ENCODE measurements around the gene VASN.

Gene VASN

GRCh38 chr16:4381072-4381934 lies 9.7 kb downstream of the VASN start:
- no peak overlapping the region for H3K27ac Mint-ChIP-seq
- H3K9me3 Mint-ChIP-seq (ENCODE audit: low read depth) = no peaks in the 10 kb centered on the region
- H3K4me3 Mint-ChIP-seq = no peak overlapping the region
- H3K27me3 Mint-ChIP-seq = no peaks in the 10 kb centered on the region
- H3K4me1 Mint-ChIP-seq (ENCODE audit: low read depth) = peaks cover 3% of the 10 kb centered on the region
- H3K36me3 Mint-ChIP-seq = no peaks in the 10 kb centered on the region

- H3K4me3 Mint-ChIP-seq = no peak overlapping the region
- no peaks in the 10 kb centered on the region for H3K9me3 Mint-ChIP-seq (ENCODE audit: low read depth)
- H3K4me1 Mint-ChIP-seq (ENCODE audit: low read depth) = peaks cover 3% of the 10 kb centered on the region
- H3K27me3 Mint-ChIP-seq = no peaks in the 10 kb centered on the region
- H3K27ac Mint-ChIP-seq = no peak overlapping the region
- H3K36me3 Mint-ChIP-seq = no peaks in the 10 kb centered on the region
Observed at GRCh38 chr16:4381935-4382794, 10.5 kb downstream of the VASN start.

- H3K4me1 Mint-ChIP-seq (ENCODE audit: low read depth) = peaks cover under 1% of the 10 kb centered on the region
- no peak overlapping the region for H3K4me3 Mint-ChIP-seq
- H3K36me3 Mint-ChIP-seq = no peaks in the 10 kb centered on the region
- no peaks in the 10 kb centered on the region for H3K27me3 Mint-ChIP-seq
- no peak overlapping the region for H3K27ac Mint-ChIP-seq
- no peaks in the 10 kb centered on the region for H3K9me3 Mint-ChIP-seq (ENCODE audit: low read depth)
Observed at GRCh38 chr16:4382795-4383357, 11.2 kb downstream of the VASN start.

GRCh38 chr16:4383591-4384444 lies 12.2 kb downstream of the VASN start:
- Mint-ChIP-seq H3K27me3 (no peaks in the 10 kb centered on the region), H3K4me3 (no peak overlapping the region), H3K4me1 (ENCODE audit: low read depth) (no peaks in the 10 kb centered on the region), H3K27ac (no peak overlapping the region), H3K9me3 (ENCODE audit: low read depth) (no peaks in the 10 kb centered on the region), H3K36me3 (no peaks in the 10 kb centered on the region)

GRCh38 chr16:4384509-4384942 lies 12.9 kb downstream of the VASN start:
- no peak overlapping the region for H3K27ac Mint-ChIP-seq
- no peaks in the 10 kb centered on the region for H3K27me3 Mint-ChIP-seq
- H3K4me1 Mint-ChIP-seq (ENCODE audit: low read depth) = no peaks in the 10 kb centered on the region
- H3K36me3 Mint-ChIP-seq = no peaks in the 10 kb centered on the region
- no peak overlapping the region for H3K4me3 Mint-ChIP-seq
- no peaks in the 10 kb centered on the region for H3K9me3 Mint-ChIP-seq (ENCODE audit: low read depth)

- Mint-ChIP-seq H3K9me3 (ENCODE audit: low read depth) (no peaks in the 10 kb centered on the region), H3K4me3 (no peak overlapping the region), H3K27ac (no peak overlapping the region), H3K36me3 (no peaks in the 10 kb centered on the region), H3K27me3 (no peaks in the 10 kb centered on the region), H3K4me1 (ENCODE audit: low read depth) (no peaks in the 10 kb centered on the region)
Observed at GRCh38 chr16:4385066-4385788, 13.6 kb downstream of the VASN start.

- H3K4me1 Mint-ChIP-seq (ENCODE audit: low read depth) = no peaks in the 10 kb centered on the region
- H3K4me3 Mint-ChIP-seq = no peak overlapping the region
- no peaks in the 10 kb centered on the region for H3K27me3 Mint-ChIP-seq
- no peaks in the 10 kb centered on the region for H3K36me3 Mint-ChIP-seq
- H3K27ac Mint-ChIP-seq = no peak overlapping the region
- no peaks in the 10 kb centered on the region for H3K9me3 Mint-ChIP-seq (ENCODE audit: low read depth)
Observed at GRCh38 chr16:4385789-4386450, 14.3 kb downstream of the VASN start.

GRCh38 chr16:4386451-4386805 lies 14.8 kb downstream of the VASN start:
- no peaks in the 10 kb centered on the region for H3K4me1 Mint-ChIP-seq (ENCODE audit: low read depth)
- H3K4me3 Mint-ChIP-seq = no peak overlapping the region
- no peaks in the 10 kb centered on the region for H3K36me3 Mint-ChIP-seq
- no peaks in the 10 kb centered on the region for H3K9me3 Mint-ChIP-seq (ENCODE audit: low read depth)
- H3K27me3 Mint-ChIP-seq = no peaks in the 10 kb centered on the region
- H3K27ac Mint-ChIP-seq = no peak overlapping the region

GRCh38 chr16:4386951-4387565 lies 15.4 kb downstream of the VASN start:
- Mint-ChIP-seq H3K27ac (no peak overlapping the region), H3K4me1 (ENCODE audit: low read depth) (no peaks in the 10 kb centered on the region), H3K36me3 (no peaks in the 10 kb centered on the region), H3K27me3 (no peaks in the 10 kb centered on the region), H3K4me3 (no peak overlapping the region), H3K9me3 (ENCODE audit: low read depth) (no peaks in the 10 kb centered on the region)

GRCh38 chr16:4387781-4388180 lies 16.1 kb downstream of the VASN start:
- Mint-ChIP-seq H3K9me3 (ENCODE audit: low read depth) (no peaks in the 10 kb centered on the region), H3K36me3 (no peaks in the 10 kb centered on the region)

GRCh38 chr16:4388271-4389021 lies 16.8 kb downstream of the VASN start:
- Mint-ChIP-seq H3K4me3 (no peak overlapping the region), H3K36me3 (no peaks in the 10 kb centered on the region), H3K9me3 (ENCODE audit: low read depth) (no peaks in the 10 kb centered on the region), H3K4me1 (ENCODE audit: low read depth) (no peaks in the 10 kb centered on the region), H3K27ac (no peak overlapping the region), H3K27me3 (no peaks in the 10 kb centered on the region)

More at GRCh38 chr16:4387781-4388180, 16.1 kb downstream of the VASN start:
- no peaks in the 10 kb centered on the region for H3K4me1 Mint-ChIP-seq (ENCODE audit: low read depth)
- no peak overlapping the region for H3K27ac Mint-ChIP-seq
- no peaks in the 10 kb centered on the region for H3K27me3 Mint-ChIP-seq
- no peak overlapping the region for H3K4me3 Mint-ChIP-seq

GRCh38 chr16:4389051-4389955 lies 17.7 kb downstream of the VASN start:
- no peaks in the 10 kb centered on the region for H3K9me3 Mint-ChIP-seq (ENCODE audit: low read depth)
- no peaks in the 10 kb centered on the region for H3K27me3 Mint-ChIP-seq
- H3K4me1 Mint-ChIP-seq (ENCODE audit: low read depth) = no peaks in the 10 kb centered on the region
- no peak overlapping the region for H3K4me3 Mint-ChIP-seq
- H3K36me3 Mint-ChIP-seq = no peaks in the 10 kb centered on the region
- H3K27ac Mint-ChIP-seq = no peak overlapping the region
